HepG2 (cell line): Measurements from ENCODE around the gene HSPB6. TPM values are rescaled to one million over a fixed set of nuclear protein-coding genes. Genes with fewer than 3 reads are reported as not detected.

Experiments
- GABPB1 ChIP-seq: IDR thresholded peaks from 2 replicates; pipeline ENCODE4 v1.6.1; 2016; ENCODE audit warnings: mild to moderate bottlenecking, missing genetic modification reagents, moderate library complexity, missing compliant biosample characterization
- HNRNPLL ChIP-seq: fragments of 200-400 bp; formaldehyde crosslinking; IDR thresholded peaks from 2 replicates; pipeline ENCODE4 v1.6.1; 2017; ENCODE audit warnings: mild to moderate bottlenecking, low read depth, low read length; ENCODE audit not compliant: poor library complexity, severe bottlenecking
- MBNL3 ChIP-seq: fragments of 250-450 bp; sonication (Bioruptor Pico); conservative IDR thresholded peaks from 2 replicates; pipeline ENCODE4 v1.8.0; 2022; ENCODE audit warnings: mild to moderate bottlenecking, inconsistent platforms
- MIER3 ChIP-seq: IDR thresholded peaks from 2 replicates; pipeline ENCODE4 v1.6.1; 2016; ENCODE audit warnings: missing compliant biosample characterization, borderline replicate concordance
- MYPOP ChIP-seq: sonication (generic); formaldehyde crosslinking; IDR thresholded peaks from 2 replicates; pipeline ENCODE4 v1.8.1; 2023; ENCODE audit warnings: mild to moderate bottlenecking, moderate library complexity, missing genetic modification reagents
- NFIB ChIP-seq: sonication (generic); formaldehyde crosslinking; IDR thresholded peaks from 2 replicates; pipeline ENCODE4 v1.9.0; 2021; ENCODE audit warnings: missing genetic modification reagents, mild to moderate bottlenecking, borderline replicate concordance
- NFRKB ChIP-seq: fragments of 450-650 bp; IDR thresholded peaks from 2 replicates; pipeline ENCODE4 v1.6.1; 2017
- NR2C2 ChIP-seq: sonication (generic); formaldehyde crosslinking; IDR thresholded peaks from 2 replicates; pipeline ENCODE4 v1.4.0; 2020; ENCODE audit warnings: missing genetic modification reagents, mild to moderate bottlenecking, moderate library complexity, borderline replicate concordance
- PHF21A ChIP-seq: sonication (generic); formaldehyde crosslinking; IDR thresholded peaks from 2 replicates; pipeline ENCODE4 v1.5.0; 2020; ENCODE audit warnings: mild to moderate bottlenecking, missing genetic modification reagents
- POGK ChIP-seq: sonication (generic); formaldehyde crosslinking; conservative IDR thresholded peaks from 2 replicates; pipeline ENCODE4 v1.8.0; 2022; ENCODE audit warnings: mild to moderate bottlenecking, moderate library complexity, missing genetic modification reagents
- POLR2G ChIP-seq: fragments of 200-400 bp; formaldehyde crosslinking; IDR thresholded peaks from 2 replicates; pipeline ENCODE4 v1.6.1; 2018; ENCODE audit warnings: mild to moderate bottlenecking, low read depth, low read length, moderate library complexity
- SAP130 ChIP-seq: IDR thresholded peaks from 2 replicates; pipeline ENCODE4 v1.6.1; 2016; ENCODE audit warnings: low read depth
- SRSF9 ChIP-seq: fragments of 200-400 bp; formaldehyde crosslinking; IDR thresholded peaks from 2 replicates; pipeline ENCODE4 v1.6.1; 2018; ENCODE audit warnings: borderline replicate concordance, mild to moderate bottlenecking, low read depth, low read length; ENCODE audit not compliant: insufficient read depth, poor library complexity, severe bottlenecking
- ZNF224 ChIP-seq: sonication (generic); formaldehyde crosslinking; IDR thresholded peaks from 2 replicates; pipeline ENCODE4 v1.5.0; 2020; ENCODE audit warnings: mild to moderate bottlenecking, missing genetic modification reagents
- ZNF33A ChIP-seq: sonication (generic); formaldehyde crosslinking; IDR thresholded peaks from 2 replicates; pipeline ENCODE4 v1.5.1; 2020; ENCODE audit warnings: missing genetic modification reagents, mild to moderate bottlenecking, moderate library complexity, borderline replicate concordance
- ZNF605 ChIP-seq: sonication (generic); formaldehyde crosslinking; IDR thresholded peaks from 2 replicates; pipeline ENCODE4 v1.8.0; 2022; ENCODE audit warnings: mild to moderate bottlenecking, missing genetic modification reagents
- ZNF737 ChIP-seq: sonication (generic); formaldehyde crosslinking; IDR thresholded peaks from 2 replicates; pipeline ENCODE4 v1.5.0; 2020; ENCODE audit warnings: missing genetic modification reagents, mild to moderate bottlenecking, borderline replicate concordance
- ZNF747 ChIP-seq: sonication (generic); formaldehyde crosslinking; IDR thresholded peaks from 2 replicates; pipeline ENCODE4 v1.8.1; 2023; ENCODE audit warnings: missing genetic modification reagents, mild to moderate bottlenecking, borderline replicate concordance
- ZNF782 ChIP-seq: sonication (generic); formaldehyde crosslinking; IDR thresholded peaks from 2 replicates; pipeline ENCODE4 v1.4.0; 2020; ENCODE audit warnings: missing genetic modification reagents, mild to moderate bottlenecking, borderline replicate concordance
- polyA plus RNA-seq, 8 experiments: library from polyadenylated mRNA; depleted of rRNA in 3 of 8; stranded (reverse) in 7 of 8; unstranded in 1 of 8; fragments of >200 nt; fragmentation: Illumina TruSeq in 4 of 8; extraction: Trizol in 4 of 8; gene quantifications; 2 replicates each; pipeline versions ENCODE4 v1.2.1 to v1.2.3, GENCODE V29; 2011 to 2016; ENCODE audit warnings: low read depth in 4 of 8, missing spikeins in 1 of 8, mixed read lengths in 1 of 8; ENCODE audit not compliant: insufficient read depth in 1 of 8
- total RNA-seq, 5 experiments: library from RNA; depleted of rRNA; stranded (reverse); fragments of >200 nt; fragmentation: Illumina TruSeq; extraction: Trizol; gene quantifications; 2 replicates each; pipeline ENCODE4 v1.2.3, GENCODE V29; 2016; ENCODE audit warnings: low read depth in 1 of 5
- TF ChIP-seq, protein P1 (sequence below): sonication (generic); formaldehyde crosslinking; IDR thresholded peaks from 2 replicates; pipeline ENCODE4 v1.5.0; 2020; ENCODE audit warnings: missing genetic modification reagents
- TF ChIP-seq, protein P2 (sequence below): fragments of 450-650 bp; IDR thresholded peaks from 2 replicates; pipeline ENCODE4 v1.6.1; 2017
- TF ChIP-seq, protein P3 (sequence below): sonication (generic); formaldehyde crosslinking; IDR thresholded peaks from 2 replicates; pipeline ENCODE4 v1.8.0; 2022; ENCODE audit warnings: missing genetic modification reagents, low read depth, mild to moderate bottlenecking, borderline replicate concordance
- TF ChIP-seq, protein P4 (sequence below): sonication (generic); IDR thresholded peaks from 2 replicates; pipeline ENCODE4 v1.6.1; 2016; ENCODE audit warnings: low read depth, borderline replicate concordance

HSPB6 gene
- total and polyA plus RNA-seq, 2 of the 13 experiments (the other 11 are each of a cell fraction or from before 2014, with no cell fraction given), result 0.18 TPM; not detected in 1

DNA sequence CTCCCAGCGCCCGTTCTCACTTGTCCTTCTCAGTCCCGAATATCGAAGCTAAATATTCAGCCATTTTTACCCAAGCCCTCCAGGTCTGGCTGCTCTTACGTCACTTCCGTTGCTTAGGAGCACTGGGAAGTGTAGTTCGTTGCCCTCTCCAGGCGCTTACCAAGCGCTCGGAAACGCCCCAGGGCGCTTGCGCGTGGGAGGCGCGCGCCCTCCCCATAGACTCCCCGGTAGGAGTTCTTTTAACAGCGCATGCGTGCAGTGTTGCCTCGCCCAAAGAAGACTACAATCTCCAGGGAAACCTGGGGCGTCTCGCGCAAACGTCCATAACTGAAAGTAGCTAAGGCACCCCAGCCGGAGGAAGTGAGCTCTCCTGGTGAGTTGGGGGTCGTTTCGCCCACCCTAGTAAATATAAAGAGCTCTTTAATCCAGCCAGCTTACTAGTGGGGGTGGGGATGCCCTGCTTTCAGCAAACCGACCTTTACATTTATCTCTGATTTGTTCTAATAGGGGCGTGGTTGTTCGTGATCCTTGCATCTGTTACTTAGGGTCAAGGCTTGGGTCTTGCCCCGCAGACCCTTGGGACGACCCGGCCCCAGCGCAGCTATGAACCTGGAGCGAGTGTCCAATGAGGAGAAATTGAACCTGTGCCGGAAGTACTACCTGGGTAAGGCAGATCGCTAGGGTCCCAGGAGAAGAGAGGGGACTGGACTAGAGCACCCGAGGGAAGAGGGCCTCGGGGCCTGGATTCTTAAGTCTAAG, 11.3 kb downstream of the HSPB6 start, which contains the start of the genes PSENEN and U2AF1L4 (continued):
- 0 out of 2 replicates have a peak, but pooled peaks have one; percentile 39 for TF ChIP-seq ZNF224 (CRISPR knock-in tag)
- TF ChIP-seq, protein P1, sequence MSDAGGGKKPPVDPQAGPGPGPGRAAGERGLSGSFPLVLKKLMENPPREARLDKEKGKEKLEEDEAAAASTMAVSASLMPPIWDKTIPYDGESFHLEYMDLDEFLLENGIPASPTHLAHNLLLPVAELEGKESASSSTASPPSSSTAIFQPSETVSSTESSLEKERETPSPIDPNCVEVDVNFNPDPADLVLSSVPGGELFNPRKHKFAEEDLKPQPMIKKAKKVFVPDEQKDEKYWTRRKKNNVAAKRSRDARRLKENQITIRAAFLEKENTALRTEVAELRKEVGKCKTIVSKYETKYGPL (CRISPR knock-in tag), result no peak
- TF ChIP-seq ZNF605, result peak; percentile 43; the same call in 1 of the 2 replicates
- TF ChIP-seq HNRNPLL, result peak; percentile 41
- TF ChIP-seq ZNF747 (CRISPR knock-in tag), result no peak
- TF ChIP-seq ZNF737, result no peak
- TF ChIP-seq, protein P2, sequence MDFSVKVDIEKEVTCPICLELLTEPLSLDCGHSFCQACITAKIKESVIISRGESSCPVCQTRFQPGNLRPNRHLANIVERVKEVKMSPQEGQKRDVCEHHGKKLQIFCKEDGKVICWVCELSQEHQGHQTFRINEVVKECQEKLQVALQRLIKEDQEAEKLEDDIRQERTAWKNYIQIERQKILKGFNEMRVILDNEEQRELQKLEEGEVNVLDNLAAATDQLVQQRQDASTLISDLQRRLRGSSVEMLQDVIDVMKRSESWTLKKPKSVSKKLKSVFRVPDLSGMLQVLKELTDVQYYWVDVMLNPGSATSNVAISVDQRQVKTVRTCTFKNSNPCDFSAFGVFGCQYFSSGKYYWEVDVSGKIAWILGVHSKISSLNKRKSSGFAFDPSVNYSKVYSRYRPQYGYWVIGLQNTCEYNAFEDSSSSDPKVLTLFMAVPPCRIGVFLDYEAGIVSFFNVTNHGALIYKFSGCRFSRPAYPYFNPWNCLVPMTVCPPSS, result no peak
- TF ChIP-seq MYPOP, result no peak
- no peak for TF ChIP-seq NFRKB
- peak; percentile 96 for TF ChIP-seq GABPB1 (CRISPR knock-in tag)
- no peak for TF ChIP-seq SRSF9
- no peak for TF ChIP-seq MIER3
- no peak for TF ChIP-seq POGK (CRISPR knock-in tag)
- TF ChIP-seq, protein P3, sequence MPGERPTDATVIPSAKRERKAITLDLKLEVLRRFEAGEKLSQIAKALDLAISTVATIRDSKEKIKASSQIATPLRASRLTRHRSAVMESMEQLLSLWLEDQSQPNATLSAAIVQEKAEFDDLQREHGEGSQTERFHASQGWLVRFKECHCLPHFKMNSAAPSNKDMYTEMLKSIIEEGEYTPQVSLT (CRISPR knock-in tag), result no peak
- TF ChIP-seq ZNF33A (CRISPR knock-in tag), result no peak
- no peak for TF ChIP-seq NFIB (CRISPR knock-in tag)
- TF ChIP-seq NR2C2 (CRISPR knock-in tag), result peak; percentile 84
- TF ChIP-seq ZNF782 (CRISPR knock-in tag), result no peak
- TF ChIP-seq, protein P4, sequence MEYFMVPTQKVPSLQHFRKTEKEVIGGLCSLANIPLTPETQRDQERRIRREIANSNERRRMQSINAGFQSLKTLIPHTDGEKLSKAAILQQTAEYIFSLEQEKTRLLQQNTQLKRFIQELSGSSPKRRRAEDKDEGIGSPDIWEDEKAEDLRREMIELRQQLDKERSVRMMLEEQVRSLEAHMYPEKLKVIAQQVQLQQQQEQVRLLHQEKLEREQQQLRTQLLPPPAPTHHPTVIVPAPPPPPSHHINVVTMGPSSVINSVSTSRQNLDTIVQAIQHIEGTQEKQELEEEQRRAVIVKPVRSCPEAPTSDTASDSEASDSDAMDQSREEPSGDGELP, result peak; percentile 4; the same call in 1 of the 2 replicates
- TF ChIP-seq PHF21A, result no peak
- peak; percentile 82 for TF ChIP-seq SAP130
- no peak for TF ChIP-seq MBNL3 (CRISPR knock-in tag)
- TF ChIP-seq POLR2G, result peak; percentile 70
